Measurements from ENCODE around the gene GRIK1.

DNA sequence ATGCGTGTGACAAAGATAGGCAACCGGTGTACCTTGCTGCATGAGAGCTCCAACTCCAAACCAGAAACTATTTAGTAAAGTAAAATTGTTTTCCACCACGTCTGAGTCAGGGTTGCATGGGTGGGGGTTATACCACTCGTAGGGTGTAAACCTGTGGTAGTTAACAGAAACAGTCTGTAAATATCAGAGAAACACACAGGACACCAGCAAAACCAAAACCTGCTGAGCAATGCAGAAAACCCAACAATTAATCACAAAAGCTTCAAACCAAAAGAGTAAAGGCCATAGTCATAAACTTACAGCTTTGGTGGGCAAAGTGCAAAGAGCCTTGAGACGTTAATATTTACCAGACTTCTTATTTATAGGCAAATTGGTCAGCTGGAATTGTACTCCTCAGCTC, 358.4 kb downstream of the GRIK1 start:
- TF ChIP-seq CTCF (conservative IDR thresholded peaks at IDR 0.05) (no peak), EZH2 (IDR thresholded peaks at IDR 0.05; ENCODE audit: low read depth) (no peak)

Measured in PC-9 (cell line).